NCI-H1436 treated with DMSO at 0.1 percent for 48 hours (cell line): ENCODE results near the gene CFAP97D1.

Experiments
- DNase-seq: peaks from one replicate; lab custom pipeline; 2025; lab: John Stamatoyannopoulos, UW

CFAP97D1 gene

DNA sequence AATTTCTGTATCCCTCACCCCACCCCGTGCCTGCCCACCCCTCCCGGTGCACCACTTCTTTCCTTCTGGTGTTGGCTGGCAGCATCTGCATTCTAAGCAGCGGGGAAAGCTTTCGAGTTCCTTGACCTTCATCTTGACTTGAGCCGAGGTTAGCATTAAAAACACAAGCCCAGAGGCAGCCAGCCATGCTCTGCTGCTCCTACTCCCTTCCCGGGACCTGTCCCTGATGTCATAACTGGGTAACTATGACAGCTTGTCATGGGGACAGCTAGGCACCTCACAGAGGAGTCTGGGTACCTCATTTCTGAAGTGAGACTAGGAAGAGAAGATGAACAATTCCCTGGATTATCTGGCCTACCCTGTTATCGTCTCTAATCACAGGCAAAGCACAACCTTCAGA lies at the start of gene CFAP97D1:
Gene CFAP97D1 (plus strand): TSS at position 301 of the 400 bp plus-strand sequence. CDS start 28 bp downstream, at position 329.
- no peak for DNase-seq

DNA sequence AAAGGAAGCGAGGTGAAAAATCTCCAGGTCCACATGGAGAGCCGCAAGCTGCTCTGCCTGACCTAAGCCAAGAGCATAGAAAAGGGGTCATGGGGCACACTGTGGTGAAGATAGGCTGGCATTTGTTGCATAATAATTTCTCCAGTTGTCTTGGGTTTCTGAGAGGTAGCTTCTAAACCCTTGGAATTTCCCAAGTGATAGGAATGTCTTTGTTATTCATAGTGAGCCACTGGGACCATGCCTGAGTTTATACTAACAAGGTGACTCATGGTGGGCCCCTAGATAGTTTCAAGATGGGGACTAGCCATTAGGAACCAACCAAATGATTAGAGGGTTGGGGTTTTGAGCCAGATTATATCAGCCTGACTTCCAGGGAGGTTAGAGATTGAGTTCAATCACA lies 47.3 kb upstream of the CFAP97D1 start:
- DNase-seq, result no peak

DNA sequence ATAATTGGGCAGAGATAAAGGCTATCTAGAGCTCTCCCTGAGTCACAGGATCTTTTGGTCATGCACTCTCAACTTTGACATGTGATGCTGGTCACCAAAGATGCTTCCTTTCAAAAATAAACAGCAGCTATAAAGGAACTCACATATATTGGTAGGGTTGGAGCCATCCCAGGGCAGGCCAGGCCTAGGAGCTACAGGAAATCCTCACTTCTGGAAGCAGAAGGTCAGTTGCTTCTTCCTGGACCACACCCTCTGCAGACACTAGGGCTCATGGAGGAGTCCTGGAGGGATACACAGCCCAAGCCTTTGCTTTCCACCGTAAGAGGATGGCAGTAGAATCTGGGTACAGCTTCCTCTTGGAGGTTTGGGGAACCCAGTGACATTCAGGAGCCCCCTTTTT lies 46.3 kb upstream of the CFAP97D1 start:
- DNase-seq, result no peak

DNA sequence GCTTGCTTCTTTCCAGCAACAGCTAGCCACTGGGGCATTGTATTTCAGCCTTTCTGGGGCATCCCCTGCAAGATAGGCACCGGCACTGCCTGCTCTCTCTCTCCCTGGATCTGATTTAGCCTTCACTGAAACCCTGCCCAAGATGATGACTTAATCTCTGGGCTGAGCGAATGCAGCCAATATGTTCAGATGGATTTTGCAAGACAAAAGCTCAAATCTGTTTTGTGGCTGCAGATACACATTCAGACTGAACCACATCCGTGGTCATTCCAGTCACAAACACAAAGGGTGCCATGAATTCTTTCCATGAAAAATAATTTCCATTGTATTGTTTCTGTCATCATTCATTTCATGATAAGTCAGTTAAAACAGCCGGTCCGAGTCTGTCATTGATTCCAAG lies 45.9 kb upstream of the CFAP97D1 start:
- no peak for DNase-seq

DNA sequence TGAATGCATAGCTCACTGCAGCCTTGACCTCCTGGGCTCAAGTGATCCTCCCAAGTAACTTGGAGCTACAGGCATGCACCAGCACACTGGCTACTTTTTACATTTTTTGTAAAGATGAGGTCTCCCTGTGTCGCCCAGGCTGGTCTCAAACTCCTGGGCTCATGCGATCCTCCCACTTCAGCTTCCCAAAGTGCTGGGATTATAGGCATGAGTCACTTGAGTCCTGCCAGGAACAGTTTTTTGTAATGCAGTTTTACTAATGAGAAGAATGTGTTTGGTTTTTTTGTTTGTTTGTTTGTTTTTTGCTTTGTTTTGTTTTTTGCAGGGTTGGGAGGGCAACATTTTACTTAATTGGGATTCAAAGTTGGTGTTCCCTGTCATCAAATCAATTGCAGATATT lies 43.8 kb upstream of the CFAP97D1 start:
- no peak for DNase-seq

DNA sequence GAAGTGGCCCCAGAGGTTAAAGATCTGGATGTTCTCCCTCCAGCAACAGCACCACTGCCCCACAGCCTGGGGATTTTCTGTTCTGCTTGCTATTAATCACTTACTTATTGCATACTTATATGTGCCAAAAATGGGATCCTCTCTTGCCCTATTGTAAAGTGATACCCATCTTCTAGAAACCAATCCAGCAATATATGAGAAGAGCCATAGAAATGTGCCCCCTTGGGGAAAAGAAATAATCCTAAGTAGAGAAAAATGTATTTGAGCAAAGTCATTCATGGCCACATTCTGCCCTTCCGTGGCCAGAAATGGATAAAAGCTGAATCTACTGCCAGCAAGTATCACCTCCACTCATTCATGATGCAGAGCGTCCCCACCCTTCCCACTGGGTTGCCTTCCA lies 42.5 kb upstream of the CFAP97D1 start:
- no peak for DNase-seq

DNA sequence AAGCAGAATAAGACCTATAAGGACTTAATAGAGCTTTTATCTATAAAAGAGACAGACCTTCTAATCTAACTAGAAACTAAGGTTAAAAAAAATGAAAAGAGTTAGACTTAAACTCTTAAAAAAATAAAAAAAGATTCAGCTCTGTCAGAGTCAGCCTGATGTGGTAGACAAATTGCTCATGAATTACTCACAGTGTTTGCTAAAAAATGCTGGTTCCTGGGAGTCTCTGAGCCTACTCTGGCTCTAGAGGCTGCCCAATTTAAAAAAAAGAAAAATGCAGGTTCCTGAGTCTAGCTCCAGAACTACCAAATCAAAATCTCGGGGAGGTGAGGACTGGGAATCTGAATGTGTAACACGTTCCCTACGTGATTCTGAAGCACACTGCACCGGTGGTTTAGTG lies 39.7 kb upstream of the CFAP97D1 start:
- no peak for DNase-seq

DNA sequence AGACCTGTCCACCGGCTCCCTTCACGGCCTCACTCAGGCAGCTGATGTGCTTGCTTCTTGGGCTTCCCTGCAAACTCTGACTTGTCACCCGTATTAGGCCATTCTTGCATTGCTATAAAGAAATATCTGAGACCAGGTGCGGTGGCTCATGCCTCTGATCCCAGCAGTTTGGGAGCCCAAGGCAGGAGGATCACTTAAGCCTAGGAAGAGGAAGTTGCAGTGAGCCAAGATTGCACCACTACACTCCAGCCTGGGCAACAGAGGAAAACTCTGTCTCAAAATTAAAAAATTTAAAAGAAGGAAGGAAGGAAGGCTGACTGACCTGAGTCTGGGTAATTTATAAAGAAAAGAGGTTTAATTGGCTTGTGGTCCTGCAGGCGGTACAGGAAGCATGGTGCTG lies 38.6 kb upstream of the CFAP97D1 start:
- no peak for DNase-seq

DNA sequence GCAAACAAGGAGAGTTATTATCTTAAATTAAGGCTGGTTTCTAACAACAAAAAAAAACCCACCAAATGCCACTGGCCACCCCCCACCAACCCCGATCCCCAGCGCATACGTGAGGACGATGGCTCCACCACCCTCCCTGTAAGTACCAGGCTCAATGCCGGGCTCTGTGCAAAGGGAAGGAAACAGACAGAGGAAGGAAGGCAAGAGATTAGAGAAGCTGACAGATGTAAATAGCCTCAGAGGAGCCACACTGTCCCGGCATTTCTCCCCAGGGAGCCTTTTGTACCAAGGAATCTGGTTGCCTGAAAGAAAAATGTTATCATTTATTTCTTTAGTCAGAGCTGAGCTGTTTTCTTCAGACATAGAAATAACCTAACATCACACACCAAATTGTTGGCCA lies 34.7 kb upstream of the CFAP97D1 start:
- DNase-seq, result no peak

DNA sequence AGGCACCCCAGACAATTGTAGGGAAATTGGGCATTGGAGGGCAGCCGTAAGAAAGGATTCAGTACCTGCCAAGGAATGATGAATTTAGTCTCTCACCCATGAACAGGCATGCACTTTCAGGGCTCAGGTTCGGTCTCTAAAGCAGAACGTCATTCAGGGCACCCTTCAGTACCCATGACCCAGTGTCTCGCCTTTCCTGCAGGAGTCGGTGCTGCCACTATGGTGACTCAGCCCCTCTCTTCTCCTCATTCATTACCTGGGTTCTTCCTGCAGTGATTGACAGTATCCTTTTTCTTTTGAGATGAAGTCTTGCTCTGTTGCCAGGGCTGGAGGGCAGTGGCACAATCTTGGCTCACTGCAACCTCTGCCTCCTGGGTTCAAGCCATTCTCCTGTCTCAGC lies 30.1 kb upstream of the CFAP97D1 start:
- DNase-seq, result no peak

DNA sequence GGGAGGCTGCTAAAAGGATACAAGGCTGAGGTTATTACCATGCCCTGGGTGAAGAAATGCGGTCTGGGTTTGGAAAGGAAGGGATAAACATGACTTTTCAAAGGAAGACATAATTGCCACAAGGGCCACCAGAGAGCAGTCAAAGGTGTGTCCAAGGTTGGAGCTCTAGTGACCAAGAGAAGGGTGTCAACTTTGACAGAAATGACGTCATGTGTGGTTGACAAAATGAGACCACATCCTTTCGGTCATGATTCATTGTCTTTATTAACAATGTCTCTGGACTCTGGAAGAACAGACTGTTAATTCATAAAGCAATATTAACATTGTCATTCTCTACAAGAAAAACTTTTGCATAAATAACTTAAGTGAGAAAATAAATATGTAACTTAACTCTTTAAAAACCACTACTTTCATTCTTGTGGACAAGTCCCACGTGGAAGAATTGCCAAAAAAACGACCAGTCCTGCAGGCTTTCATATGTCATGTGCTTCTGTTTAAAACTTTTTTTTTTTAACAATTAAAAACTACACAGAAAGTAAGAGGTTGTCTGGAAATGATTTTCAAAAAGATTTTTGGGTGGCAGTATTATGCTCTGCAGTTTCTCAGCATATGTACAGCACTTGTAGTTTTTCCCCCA lies 26.6 kb upstream of the CFAP97D1 start:
- DNase-seq, result no peak

DNA sequence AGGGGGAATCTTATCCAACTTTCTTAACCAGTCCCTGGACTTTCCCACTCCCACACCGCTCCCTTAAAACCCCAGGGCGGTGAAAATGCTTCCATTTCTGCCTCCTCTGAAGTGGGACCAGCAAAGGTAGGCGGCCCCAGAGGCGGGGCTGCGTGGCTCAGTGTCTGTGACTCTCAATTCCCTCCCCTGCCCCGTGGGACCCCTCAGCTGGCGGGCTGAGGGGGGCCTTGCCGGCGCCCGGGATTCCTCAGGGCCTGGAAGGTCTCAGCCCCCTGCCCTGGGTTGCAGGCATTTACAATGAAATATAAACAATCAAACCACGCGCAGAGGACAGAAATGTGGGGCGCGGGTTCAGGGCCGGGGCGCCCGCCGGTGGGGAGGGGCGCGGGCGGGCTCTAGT lies 25.3 kb upstream of the CFAP97D1 start:
- no peak for DNase-seq

DNA sequence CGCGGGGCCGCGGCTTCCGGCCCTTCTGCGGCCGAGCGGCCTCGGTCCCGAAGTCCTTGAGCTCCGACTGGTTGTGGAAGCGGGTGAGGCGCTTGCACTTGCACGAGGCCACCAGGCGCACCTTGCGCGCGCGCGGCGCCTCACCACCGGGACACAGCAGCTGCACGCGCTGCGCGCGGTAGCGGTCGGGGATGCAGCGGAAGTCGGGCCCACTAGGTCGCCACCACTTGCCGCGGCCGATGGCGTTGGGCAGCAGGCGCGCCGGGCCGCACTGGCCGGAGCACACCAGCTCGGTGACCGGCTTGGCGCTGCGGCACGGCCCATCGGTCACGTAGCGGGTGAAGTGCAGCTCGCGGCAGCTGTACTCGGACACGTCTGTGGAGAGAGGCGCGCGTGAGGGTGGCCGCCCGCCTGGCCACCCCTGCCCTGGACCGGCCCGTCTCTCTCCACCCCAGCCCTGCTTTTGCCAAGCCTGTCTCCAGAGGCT lies 24.8 kb upstream of the CFAP97D1 start:
- no peak for DNase-seq

DNA sequence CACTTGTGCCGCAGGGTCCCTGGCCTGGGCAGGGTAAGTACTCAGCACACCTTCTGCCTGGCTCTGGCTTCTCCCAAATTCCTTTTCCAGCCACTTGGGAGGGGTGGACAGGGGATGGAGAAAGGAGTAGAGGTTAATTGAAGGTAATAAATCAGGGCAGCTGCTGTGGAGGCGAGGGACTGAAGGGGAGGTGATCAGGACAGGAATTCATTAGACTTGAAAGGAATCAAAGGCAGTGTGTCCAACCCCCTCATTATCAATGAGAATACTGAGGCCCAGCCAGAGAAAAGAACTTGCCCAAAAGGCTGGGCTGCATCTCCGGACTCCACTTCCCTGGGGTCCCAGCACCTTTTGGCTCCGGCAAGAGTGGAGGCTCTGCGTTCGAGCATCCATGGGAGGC lies 24.0 kb upstream of the CFAP97D1 start:
- no peak for DNase-seq

DNA sequence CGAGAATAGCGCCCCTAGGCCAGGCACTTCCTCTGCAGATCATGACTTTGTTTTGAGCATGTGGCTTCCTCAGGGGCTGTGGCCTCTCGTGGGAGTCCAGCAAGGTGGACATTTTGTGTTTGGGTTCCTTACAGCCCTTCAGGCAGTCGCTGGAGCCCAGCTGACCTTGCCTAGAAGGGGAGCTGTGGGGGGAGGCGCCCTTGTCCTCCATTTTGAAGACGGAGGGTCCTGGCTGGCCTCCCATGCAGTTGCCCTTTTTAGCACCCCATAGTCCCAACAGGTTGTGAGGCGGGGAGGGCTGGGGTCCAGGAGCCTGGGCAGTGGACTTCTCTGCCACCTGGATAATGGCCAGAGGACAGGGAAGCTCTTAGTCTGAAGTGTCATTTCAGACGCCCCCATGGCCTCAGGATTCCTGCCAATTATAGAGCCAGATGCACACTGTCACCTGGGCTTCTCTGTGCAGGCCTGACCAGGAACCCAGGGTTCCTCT lies 23.0 kb upstream of the CFAP97D1 start:
- no peak for DNase-seq

DNA sequence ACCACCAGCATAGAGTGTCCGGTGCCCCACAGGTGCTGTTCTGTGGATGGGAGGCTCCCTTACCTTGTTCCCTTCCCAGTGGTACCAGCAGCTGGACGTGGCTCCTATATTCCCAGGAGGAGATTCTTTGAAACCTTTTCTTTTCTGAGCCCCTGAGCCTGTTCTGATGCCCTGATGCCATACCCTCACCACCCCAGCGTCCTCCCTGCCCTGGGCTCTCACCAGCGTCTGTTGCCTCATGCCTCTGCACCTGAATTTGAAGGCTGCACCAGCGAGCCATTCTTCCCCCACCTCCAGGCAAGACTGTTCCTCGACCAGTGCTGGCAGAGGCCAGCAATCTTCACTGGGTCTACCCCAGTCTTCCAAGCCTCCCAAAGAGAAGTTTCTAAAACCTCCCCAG lies 22.1 kb upstream of the CFAP97D1 start:
- DNase-seq, result no peak

DNA sequence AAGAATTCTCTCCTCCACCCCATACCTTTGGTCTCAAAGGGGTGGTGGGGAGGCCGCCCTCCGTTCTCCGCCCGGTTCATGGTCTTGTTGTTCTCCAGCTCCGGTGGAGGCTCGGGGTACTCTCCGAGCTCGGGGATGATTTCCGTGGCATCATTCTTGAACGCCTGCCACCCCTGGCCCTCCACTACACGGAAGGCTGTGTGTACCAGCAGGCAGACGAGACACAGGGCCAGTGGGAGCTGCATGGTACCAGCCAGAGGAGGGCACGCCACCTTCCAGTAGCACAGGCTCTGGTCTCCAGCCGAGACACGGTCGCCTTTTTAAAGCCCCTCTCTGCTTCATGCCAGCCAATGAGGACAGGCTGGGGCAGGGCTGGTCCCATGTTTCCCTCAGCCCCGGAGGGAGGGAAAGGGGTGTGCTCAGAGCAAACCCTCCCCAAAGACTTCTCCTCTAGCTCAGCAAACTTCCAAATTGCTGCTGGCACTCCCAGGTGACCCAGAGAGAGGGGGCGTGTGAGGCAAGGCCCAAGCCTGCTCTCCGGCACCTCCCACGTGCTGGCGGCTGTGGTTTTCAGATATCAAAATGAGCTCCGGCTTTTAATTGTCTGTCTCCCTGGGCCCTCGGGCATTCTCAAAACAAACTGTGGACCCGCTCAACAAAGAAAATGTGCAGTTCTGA lies 21.6 kb upstream of the CFAP97D1 start, which contains the start of gene SOST:
Gene SOST (minus strand): TSS at position 295 of the 678 bp plus-strand sequence. CDS start 50 bp downstream, at position 245.
- no peak for DNase-seq

DNA sequence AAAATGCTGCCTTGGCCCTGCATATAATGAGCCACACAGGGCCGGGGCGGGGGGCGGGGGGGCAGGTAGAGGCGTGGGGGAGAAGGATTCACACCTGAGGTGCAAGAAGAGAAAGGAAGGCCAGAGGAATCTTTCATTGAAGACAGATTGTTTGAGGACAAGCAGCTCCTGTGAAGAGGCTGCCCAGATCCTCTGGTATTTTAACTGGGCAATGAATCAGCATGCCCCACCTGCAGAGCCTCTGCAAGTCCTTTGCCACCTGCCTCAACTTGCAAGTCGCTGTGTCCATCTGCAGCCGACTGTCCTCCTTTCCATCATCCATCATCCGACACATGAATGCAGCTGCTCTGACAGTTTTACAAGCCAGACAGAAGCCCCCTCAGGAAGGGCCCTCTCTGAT lies 20.4 kb upstream of the CFAP97D1 start:
- DNase-seq, result no peak

DNA sequence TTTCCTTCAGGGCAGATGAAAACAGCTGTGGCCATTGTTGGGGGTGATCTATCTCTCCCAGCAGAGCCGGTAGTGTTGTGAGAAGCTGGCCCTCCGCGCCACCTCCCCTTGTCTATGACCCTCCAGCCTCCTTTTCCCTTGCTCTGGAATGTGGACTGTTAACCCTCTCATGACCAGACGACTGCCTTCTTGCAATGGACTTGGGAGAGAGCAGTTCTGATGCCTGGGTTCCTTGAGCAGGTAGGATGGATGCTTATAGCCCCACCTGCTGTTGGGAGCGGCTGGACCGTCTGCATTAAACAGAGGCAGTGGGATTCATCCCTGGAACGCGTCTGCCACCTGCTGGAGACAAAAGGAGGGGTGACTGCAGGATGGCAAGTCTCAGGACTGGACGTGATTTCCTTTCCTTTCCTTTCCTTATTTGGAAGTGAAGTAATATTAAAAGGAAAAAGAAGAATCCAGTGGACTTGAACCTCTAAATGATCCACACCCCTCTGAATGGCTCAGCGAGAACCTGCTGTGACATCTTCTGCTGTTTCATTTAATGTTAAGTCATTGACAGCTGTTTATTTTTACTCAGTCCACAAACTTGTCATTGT lies 19.9 kb upstream of the CFAP97D1 start:
- peak; percentile 63 for DNase-seq

DNA sequence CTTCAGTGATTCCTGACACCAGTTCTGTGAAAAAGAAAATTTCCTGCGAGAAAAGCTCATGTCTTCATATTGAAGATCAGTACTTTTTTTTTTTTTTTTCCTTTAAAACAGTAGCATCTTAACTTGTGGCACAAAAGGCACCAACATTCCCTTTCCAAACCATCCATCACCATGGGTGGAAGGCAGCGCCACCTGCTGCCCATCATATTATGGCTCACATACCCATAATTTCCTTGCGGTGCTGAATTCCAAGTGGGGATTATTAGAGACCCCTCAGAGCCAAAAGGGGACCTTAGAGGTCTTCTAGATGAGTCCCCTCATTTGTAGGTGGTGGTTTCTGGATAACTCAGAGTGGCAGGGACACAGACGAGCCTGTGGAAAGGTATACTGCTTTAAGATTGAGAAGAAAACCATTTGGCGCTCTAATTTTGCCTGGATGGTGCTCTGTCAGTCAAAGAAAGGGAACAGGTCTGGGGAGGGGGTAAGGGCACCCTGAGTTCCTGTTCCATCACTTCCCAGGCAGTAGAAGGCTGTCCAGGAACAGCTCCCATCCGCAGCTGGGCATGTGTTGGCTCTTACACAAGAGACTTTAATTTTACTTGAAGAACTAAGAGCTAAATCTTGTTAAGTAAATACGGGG lies 13.7 kb upstream of the CFAP97D1 start:
- no peak for DNase-seq

DNA sequence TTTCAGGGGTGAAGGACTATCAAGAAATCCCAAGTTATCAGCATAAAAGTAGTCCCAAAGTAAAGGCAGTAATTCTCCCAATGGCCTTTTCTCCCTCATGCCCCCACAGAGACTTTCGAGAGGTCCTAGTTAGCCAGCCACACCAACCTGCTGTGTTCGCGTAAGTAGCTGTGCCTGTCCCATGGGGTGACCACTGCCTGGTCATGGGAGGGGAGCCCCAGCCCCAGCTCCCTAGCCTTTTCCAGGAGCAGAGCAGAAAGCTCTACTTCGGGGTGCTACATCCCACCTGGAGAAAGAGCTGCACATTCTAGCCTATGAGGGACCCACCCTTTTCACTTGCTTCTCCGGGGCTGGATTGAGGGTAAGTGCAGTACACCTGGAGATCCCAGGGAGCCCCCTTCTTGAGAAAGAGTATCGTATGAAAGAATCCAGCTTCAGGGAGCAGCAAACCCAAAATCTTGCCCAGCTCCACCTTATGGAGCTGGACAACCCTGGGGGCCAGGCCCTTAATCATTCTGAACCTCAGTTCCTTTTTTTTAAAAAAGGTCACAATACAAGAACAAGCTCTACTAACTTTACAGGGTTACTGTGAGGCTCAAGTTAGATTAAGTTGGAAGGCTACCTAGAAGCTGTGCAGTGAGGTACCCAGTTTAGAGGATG lies 13.1 kb upstream of the CFAP97D1 start:
- DNase-seq, result no peak

DNA sequence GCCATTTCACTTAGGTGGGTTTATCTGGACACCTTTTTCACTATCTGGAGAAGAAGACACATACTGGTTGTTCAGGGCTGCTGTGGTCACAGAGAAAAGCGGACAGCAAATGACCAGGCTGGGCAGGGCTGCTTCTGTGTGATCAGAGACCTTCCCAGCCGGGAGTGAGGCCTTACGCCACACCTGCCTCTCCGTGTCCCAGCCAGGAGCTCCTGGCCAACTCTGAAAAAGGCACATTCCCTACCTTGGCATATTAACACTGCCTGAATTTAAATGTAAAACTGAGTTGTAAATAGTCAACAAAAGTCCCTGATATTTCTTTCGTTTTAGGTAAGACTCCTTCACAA lies 12.5 kb upstream of the CFAP97D1 start:
- no peak for DNase-seq
